ENCODE results near the gene ANKFN1.

- TF ChIP-seq CTCF (conservative IDR thresholded peaks at IDR 0.05; ENCODE audit: low read depth, low read length) (no peak), EZH2 (IDR thresholded peaks at IDR 0.05; ENCODE audit: borderline replicate concordance, low read depth, low read length, poor library complexity, severe bottlenecking) (no peak)
Measured at GRCh38 chr17:56182081-56182480, 28.8 kb downstream of the ANKFN1 start.

All from A673 (cell line).